ENCODE data around the gene DLGAP1. TPM values are rescaled to one million over a fixed set of nuclear protein-coding genes. Genes with fewer than 3 reads are reported as not detected.

DLGAP1 gene
- total and polyA plus RNA-seq, 2 experiments from 2014 or later = 17.0 to 48.5 TPM

DNA sequence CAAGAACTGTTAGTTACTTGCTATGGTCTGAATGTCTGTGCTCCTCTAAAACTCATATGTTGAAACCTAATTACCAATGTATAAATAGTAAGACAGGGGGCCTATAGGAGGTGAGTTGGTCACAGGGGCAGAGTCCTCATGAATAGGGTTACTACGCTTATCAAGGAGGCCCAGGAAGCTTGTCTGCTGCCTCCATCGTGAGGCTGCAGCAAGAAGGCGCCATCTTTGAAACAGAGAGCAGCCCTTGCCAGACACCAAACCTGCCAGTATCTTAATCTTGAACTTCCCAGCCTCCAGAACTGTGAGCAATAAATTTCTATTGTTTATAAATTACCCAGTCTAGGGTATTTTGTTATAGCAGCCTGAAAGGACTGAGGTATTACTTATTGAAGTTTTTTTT, 926.0 kb downstream of the DLGAP1 start:
- TF ChIP-seq JUNB (IDR thresholded peaks at IDR 0.05; ENCODE audit: unreplicated experiment) = no peak
- TF ChIP-seq EZH2phosphoT487 (IDR thresholded peaks at IDR 0.05; ENCODE audit: unreplicated experiment) = no peak
- TF ChIP-seq STAT1 (IDR thresholded peaks at IDR 0.05; ENCODE audit: unreplicated experiment) = no peak
- no peak for TF ChIP-seq NANOG (IDR thresholded peaks at IDR 0.05; ENCODE audit: borderline replicate concordance)
- TF ChIP-seq ZNF331 (CRISPR knock-in tag; IDR thresholded peaks at IDR 0.05; ENCODE audit: low read depth) = no peak
- no peak for TF ChIP-seq POLR2AphosphoS5 (IDR thresholded peaks at IDR 0.05; ENCODE audit: low read depth)
- TF ChIP-seq, protein P1, sequence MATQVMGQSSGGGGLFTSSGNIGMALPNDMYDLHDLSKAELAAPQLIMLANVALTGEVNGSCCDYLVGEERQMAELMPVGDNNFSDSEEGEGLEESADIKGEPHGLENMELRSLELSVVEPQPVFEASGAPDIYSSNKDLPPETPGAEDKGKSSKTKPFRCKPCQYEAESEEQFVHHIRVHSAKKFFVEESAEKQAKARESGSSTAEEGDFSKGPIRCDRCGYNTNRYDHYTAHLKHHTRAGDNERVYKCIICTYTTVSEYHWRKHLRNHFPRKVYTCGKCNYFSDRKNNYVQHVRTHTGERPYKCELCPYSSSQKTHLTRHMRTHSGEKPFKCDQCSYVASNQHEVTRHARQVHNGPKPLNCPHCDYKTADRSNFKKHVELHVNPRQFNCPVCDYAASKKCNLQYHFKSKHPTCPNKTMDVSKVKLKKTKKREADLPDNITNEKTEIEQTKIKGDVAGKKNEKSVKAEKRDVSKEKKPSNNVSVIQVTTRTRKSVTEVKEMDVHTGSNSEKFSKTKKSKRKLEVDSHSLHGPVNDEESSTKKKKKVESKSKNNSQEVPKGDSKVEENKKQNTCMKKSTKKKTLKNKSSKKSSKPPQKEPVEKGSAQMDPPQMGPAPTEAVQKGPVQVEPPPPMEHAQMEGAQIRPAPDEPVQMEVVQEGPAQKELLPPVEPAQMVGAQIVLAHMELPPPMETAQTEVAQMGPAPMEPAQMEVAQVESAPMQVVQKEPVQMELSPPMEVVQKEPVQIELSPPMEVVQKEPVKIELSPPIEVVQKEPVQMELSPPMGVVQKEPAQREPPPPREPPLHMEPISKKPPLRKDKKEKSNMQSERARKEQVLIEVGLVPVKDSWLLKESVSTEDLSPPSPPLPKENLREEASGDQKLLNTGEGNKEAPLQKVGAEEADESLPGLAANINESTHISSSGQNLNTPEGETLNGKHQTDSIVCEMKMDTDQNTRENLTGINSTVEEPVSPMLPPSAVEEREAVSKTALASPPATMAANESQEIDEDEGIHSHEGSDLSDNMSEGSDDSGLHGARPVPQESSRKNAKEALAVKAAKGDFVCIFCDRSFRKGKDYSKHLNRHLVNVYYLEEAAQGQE (IDR thresholded peaks at IDR 0.05; ENCODE audit: unreplicated experiment) = no peak
- TF ChIP-seq, protein P2, sequence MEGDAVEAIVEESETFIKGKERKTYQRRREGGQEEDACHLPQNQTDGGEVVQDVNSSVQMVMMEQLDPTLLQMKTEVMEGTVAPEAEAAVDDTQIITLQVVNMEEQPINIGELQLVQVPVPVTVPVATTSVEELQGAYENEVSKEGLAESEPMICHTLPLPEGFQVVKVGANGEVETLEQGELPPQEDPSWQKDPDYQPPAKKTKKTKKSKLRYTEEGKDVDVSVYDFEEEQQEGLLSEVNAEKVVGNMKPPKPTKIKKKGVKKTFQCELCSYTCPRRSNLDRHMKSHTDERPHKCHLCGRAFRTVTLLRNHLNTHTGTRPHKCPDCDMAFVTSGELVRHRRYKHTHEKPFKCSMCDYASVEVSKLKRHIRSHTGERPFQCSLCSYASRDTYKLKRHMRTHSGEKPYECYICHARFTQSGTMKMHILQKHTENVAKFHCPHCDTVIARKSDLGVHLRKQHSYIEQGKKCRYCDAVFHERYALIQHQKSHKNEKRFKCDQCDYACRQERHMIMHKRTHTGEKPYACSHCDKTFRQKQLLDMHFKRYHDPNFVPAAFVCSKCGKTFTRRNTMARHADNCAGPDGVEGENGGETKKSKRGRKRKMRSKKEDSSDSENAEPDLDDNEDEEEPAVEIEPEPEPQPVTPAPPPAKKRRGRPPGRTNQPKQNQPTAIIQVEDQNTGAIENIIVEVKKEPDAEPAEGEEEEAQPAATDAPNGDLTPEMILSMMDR (conservative IDR thresholded peaks at IDR 0.05; ENCODE audit: low read depth in 2 of 2) = no peak
- TF ChIP-seq CREB1 (CRISPR knock-in tag; IDR thresholded peaks at IDR 0.05; ENCODE audit: low read depth) = no peak
- no peak for TF ChIP-seq ZNF114 (CRISPR knock-in tag; IDR thresholded peaks at IDR 0.05)
- Mint-ChIP-seq H3K27me3 (ENCODE audit: insufficient read depth, low read depth, poor library complexity) (peaks cover 2% of the 10 kb centered on the region), H3K4me1 (peaks cover 30% of the 10 kb centered on the region), H3K9me3 (no peaks in the 10 kb centered on the region; the same call in 2 of the 3 replicates), H3K4me3 (no peak overlapping the region), H3K27ac (no peak overlapping the region), H3K36me3 (ENCODE audit: low read depth) (peaks cover 7% of the 10 kb centered on the region)
- Histone ChIP-seq H3K4me1 (ENCODE audit: insufficient read depth) (peaks cover 26% of the 10 kb centered on the region), H4K20me1 (replicated peaks; ENCODE audit: insufficient read depth) (no peaks in the 10 kb centered on the region), H3K27ac (ENCODE audit: low read depth) (no peak overlapping the region), H3F3A (replicated peaks; ENCODE audit: low read depth) (no peaks in the 10 kb centered on the region), H2AFZ (no peak overlapping the region), H3K9me2 (ENCODE audit: insufficient read depth) (no peaks in the 10 kb centered on the region), H3K79me2 (replicated peaks; ENCODE audit: insufficient read depth) (no peaks in the 10 kb centered on the region), H3K27me3 (ENCODE audit: insufficient read depth) (no peaks in the 10 kb centered on the region), H3K4me2 (no peak overlapping the region), H3K4me3 (no peak overlapping the region), H3K36me3 (ENCODE audit: insufficient read depth) (no peaks in the 10 kb centered on the region)
- ATAC-seq (no peak), DNase-seq (ENCODE audit: low spot score) (no peak)

- Mint-ChIP-seq H3K27me3 (ENCODE audit: insufficient read depth, low read depth, poor library complexity) (peaks cover 2% of the 10 kb centered on the region), H3K4me1 (peaks cover 30% of the 10 kb centered on the region), H3K9me3 (peaks cover 8% of the 10 kb centered on the region), H3K4me3 (no peak overlapping the region), H3K27ac (no peak overlapping the region), H3K36me3 (ENCODE audit: low read depth) (peaks cover 7% of the 10 kb centered on the region; the same call in 2 of the 3 replicates)
- Histone ChIP-seq H2AFZ (no peak overlapping the region), H4K20me1 (replicated peaks; ENCODE audit: insufficient read depth) (no peaks in the 10 kb centered on the region), H3K79me2 (replicated peaks; ENCODE audit: insufficient read depth) (no peaks in the 10 kb centered on the region), H3K4me3 (no peak overlapping the region), H3F3A (replicated peaks; ENCODE audit: low read depth) (no peaks in the 10 kb centered on the region), H3K4me2 (no peak overlapping the region), H3K4me1 (ENCODE audit: insufficient read depth) (peaks cover 26% of the 10 kb centered on the region), H3K36me3 (ENCODE audit: insufficient read depth) (no peaks in the 10 kb centered on the region), H3K9me2 (ENCODE audit: insufficient read depth) (no peaks in the 10 kb centered on the region), H3K27me3 (ENCODE audit: insufficient read depth) (no peaks in the 10 kb centered on the region), H3K27ac (ENCODE audit: low read depth) (peak overlapping the region; percentile 84)
- DNase-seq (ENCODE audit: low spot score) = no peak
- no peak for ATAC-seq
- TF ChIP-seq NANOG (IDR thresholded peaks at IDR 0.05; ENCODE audit: borderline replicate concordance) (no peak), EZH2phosphoT487 (IDR thresholded peaks at IDR 0.05; ENCODE audit: unreplicated experiment) (no peak), JUNB (IDR thresholded peaks at IDR 0.05; ENCODE audit: unreplicated experiment) (no peak)
- TF ChIP-seq, protein P3, sequence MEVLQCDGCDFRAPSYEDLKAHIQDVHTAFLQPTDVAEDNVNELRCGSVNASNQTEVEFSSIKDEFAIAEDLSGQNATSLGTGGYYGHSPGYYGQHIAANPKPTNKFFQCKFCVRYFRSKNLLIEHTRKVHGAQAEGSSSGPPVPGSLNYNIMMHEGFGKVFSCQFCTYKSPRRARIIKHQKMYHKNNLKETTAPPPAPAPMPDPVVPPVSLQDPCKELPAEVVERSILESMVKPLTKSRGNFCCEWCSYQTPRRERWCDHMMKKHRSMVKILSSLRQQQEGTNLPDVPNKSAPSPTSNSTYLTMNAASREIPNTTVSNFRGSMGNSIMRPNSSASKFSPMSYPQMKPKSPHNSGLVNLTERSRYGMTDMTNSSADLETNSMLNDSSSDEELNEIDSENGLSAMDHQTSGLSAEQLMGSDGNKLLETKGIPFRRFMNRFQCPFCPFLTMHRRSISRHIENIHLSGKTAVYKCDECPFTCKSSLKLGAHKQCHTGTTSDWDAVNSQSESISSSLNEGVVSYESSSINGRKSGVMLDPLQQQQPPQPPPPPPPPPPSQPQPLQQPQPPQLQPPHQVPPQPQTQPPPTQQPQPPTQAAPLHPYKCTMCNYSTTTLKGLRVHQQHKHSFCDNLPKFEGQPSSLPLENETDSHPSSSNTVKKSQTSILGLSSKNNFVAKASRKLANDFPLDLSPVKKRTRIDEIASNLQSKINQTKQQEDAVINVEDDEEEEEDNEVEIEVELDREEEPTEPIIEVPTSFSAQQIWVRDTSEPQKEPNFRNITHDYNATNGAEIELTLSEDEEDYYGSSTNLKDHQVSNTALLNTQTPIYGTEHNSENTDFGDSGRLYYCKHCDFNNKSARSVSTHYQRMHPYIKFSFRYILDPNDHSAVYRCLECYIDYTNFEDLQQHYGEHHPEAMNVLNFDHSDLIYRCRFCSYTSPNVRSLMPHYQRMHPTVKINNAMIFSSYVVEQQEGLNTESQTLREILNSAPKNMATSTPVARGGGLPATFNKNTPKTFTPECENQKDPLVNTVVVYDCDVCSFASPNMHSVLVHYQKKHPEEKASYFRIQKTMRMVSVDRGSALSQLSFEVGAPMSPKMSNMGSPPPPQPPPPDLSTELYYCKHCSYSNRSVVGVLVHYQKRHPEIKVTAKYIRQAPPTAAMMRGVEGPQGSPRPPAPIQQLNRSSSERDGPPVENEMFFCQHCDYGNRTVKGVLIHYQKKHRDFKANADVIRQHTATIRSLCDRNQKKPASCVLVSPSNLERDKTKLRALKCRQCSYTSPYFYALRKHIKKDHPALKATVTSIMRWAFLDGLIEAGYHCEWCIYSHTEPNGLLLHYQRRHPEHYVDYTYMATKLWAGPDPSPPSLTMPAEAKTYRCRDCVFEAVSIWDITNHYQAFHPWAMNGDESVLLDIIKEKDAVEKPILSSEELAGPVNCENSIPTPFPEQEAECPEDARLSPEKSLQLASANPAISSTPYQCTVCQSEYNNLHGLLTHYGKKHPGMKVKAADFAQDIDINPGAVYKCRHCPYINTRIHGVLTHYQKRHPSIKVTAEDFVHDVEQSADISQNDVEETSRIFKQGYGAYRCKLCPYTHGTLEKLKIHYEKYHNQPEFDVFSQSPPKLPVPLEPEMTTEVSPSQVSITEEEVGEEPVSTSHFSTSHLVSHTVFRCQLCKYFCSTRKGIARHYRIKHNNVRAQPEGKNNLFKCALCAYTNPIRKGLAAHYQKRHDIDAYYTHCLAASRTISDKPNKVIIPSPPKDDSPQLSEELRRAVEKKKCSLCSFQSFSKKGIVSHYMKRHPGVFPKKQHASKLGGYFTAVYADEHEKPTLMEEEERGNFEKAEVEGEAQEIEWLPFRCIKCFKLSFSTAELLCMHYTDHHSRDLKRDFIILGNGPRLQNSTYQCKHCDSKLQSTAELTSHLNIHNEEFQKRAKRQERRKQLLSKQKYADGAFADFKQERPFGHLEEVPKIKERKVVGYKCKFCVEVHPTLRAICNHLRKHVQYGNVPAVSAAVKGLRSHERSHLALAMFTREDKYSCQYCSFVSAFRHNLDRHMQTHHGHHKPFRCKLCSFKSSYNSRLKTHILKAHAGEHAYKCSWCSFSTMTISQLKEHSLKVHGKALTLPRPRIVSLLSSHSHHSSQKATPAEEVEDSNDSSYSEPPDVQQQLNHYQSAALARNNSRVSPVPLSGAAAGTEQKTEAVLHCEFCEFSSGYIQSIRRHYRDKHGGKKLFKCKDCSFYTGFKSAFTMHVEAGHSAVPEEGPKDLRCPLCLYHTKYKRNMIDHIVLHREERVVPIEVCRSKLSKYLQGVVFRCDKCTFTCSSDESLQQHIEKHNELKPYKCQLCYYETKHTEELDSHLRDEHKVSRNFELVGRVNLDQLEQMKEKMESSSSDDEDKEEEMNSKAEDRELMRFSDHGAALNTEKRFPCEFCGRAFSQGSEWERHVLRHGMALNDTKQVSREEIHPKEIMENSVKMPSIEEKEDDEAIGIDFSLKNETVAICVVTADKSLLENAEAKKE (CRISPR knock-in tag; IDR thresholded peaks at IDR 0.05) = no peak
Measured at GRCh38 chr18:3528231-3528630, 926.9 kb downstream of the DLGAP1 start.

Data from GM23338 (cell line).